DMS153 treated with DMSO at 0.1 percent for 48 hours (cell line): ENCODE measurements around the gene LDB3.

Experiments used
- DNase-seq: peaks from one replicate; lab custom pipeline; 2025; ENCODE audit not compliant: unreplicated experiment; lab: John Stamatoyannopoulos, UW

The LDB3 gene

DNA sequence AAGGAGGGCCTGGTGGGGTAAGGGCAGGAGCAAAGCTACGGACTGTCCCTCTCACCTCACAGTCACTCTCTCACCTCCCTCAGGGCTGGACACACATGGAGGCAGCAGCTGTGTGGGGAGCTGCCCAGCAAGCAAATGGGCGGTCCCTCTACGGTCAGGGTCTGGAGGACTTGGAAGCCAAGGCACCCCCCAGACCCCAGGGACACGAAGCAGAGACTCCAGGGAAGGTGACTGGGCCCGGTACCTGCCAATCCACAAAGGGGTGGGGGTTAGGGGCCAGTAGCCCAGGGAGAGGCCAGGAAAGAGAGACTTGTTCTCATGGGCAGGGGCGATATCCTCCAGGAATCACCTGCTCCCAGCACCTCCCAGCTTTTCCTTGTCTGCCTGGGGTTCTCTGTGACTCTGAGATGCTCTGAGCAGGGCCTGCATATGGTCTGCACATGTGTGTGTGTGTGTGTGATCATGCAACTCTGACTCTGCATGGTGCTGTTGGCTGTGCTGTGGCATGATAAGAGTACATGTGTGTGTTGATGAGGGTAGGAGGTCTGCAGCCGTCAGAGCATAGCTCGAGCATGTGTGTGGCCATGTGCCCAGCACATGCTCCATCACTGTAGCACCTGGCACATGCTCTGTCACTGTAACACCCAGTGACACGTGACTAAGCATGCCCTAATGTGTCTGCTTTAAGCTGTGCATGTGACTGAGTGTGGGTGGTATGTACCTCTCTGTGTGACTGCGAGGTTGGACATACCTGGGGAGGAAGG lies 4.6 kb upstream of the LDB3 start:
- DNase-seq = no peak

DNA sequence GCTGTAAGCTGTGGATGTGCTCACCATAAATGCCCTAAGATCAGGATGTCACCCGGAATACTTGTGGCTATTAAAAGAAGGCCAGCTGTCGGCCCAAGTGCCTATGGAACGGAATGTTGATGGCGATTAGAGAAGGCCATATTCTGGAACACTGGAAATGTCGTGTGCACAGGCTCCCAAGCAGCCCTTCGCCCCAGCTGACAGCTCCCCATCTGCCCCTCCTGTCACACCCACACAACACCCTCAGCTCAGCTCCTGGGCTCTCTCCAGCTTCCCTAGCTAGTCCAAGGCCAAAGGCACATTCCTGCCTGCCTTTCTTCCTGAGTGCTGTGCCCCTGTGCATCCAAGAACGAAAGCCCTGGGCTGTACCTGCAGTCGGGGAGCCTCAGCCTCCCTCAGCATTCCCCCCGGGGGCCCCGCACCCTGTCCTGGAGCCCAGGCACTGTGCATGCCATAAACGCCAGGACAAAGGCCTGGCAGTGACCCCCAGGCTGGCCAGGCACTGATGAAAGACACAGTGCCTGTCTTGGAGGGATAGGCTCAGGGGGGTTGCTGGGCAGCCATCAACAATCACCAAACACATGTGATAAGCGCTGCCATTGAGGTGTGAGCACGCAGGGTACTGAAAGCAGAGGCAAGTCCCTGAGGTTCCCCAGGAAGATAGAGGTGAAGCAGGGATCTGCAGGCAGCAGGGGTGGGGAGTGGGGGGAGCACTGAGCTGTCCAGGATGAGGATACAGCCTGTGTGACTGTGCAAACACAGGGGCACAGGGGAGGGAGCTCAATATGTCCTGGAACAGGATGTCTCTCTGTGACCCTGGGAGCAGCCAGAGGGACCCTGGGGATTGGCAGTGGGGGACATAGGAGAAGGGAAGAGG lies 3.7 kb upstream of the LDB3 start:
- DNase-seq = no peak

DNA sequence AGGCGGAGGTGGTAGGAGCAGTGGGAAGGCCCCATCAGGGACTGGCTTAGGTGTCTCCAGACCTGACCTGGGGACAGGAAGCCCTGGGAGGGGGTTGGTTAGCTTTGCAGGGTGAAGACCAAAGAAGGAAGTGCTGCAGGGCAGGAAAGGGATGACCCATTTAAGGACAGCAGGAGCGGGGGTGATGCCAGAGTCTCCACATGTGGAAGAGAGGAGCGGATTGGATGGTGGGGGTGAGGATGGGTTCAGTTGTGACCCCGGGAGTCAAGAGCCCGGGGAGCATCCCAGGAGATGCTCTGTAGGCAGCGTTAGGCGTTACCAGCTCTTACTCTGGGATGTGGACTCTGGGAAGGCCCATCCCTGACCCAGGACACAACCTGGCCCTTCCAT lies 3.1 kb upstream of the LDB3 start:
- DNase-seq = no peak

DNA sequence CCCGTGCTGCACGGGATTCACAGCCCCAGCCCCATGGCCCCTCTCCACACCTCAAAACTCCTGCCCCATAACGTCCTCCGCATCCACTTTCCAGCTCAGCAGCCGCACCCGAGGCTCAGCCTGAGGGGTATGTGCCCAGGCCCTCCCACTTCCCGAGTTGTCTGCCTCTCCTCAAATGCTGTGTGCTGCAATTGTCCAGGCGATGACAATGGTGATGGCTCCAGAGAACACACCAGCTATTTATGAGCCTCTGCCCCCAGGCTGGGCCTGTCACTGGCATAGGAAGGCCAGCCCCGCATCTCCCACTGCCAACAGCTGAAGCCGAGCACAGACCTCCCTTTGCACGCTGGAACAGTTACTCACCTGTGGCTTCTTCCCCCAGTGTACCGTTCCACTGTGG lies 2.4 kb upstream of the LDB3 start:
- DNase-seq = no peak

DNA sequence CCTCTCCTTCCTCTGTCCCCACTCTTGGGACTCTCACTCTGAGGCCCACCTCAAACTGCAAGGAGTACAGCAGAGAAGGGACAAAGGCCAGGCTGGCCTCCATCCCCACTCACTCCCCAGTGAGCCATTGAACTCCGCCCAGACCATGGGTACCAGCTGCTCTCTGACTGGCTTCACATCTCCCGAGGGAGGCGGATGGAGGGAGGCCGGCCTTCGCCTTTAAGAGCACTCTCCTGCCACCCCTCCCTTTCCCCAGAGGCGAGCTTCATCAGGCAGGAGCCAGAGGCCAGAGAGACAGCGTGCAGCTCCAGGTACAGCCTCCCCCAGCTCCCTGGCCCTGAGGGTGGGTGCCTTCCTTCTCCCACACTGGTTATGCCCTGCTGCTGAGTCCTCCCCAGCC lies 1.8 kb upstream of the LDB3 start:
- peak; percentile 35 for DNase-seq

DNA sequence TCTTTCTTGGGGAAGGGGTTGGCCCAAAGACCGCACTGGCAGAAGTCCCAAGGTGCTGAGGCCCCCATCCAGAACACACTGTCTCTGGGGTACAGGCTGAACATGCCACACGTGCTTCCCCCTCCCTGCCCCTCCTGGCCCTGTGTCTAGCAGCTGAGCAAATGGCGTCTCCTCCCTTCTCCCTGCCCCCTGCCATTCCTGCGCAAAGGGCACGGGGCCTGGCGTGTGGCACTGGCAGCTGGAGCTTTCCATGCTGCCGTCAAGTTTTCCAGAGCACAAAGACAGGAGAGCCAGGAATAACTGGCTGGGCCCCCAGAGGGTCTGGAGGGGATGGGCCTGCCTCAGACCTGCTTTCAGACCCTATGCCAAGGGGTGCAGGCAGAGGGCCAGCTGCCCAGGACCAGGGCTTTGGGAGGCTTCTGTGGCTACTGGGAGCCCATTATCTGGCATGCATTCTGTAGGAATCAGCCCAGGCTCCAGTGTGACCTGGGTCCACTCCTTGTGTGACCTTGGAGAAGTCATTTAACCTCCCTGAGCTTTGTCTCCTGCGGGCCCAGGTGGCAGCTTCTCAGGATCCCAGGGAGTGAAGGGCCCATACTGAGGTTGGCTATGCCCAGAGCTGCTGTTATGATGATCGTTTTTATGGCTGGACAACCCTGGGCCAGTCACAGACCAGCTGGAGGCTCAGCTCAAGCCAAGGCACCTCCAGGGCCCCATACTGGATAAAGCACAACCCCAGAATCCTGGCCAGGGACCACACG lies 710 bp upstream of the LDB3 start:
- no peak for DNase-seq

DNA sequence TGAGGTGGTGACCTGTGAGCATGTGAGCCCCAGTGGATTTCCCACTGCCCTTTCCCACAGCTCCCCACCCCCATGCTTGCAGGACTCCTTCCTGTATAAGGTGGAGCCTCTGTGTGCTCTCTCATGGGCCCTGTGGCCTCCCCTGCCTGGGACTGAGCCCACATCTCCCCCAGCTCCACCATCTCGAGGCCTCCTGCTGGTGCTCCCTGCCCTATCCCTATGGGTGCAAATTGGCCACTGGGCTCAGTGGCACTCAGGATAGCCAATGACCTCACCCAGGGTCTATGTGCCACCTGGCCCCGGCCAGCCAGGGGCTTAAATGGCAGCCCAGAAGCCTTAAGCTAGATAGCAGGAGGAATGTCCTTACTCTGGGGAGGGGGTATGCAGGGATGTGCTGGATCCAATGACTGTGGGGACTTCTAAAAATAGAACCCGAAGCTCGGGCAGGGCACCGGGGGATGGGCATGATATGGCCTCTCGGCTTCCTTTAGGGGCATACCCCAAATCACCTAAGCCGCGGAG lies 2.0 kb downstream of the LDB3 start:
- DNase-seq = no peak

DNA sequence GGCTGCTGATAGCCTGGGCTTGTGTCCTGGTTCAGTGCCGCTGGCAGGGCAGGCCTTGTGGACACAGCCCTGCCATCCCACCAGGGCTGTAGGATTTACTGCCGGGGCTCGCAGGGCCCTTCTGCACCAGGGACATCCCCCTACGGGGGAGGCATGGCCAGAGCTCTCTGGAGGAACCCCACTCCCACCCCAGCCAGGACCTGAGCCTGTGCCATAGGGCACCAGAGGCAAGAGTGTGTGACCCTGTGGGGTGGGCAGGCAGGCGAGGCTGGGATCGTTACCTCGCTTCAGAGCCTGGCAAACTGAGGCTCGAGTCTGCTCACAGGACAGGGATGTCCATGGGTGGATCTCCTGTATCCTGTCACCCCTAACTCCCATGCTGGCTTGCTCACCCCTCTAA lies 2.6 kb downstream of the LDB3 start:
- no peak for DNase-seq

DNA sequence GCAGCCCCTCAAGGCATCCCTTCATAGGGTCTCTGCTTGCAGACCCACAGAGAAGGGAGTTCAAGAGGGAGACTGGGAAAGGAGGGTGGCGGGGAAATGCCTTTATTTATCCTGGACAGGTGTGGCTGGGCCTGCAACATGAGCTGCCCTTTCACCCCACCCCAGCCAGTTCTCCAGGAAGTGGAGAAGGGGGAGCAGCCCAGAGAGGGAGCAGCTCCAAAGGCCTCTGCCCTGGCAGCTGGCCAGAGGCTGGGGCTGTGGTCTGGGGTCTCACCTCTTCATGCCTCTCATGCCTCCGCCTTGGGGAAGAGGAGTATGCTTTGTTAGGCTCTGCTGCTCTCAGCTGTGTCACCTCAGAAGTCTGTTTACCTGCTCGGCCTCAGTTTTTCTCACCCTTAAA lies 3.1 kb downstream of the LDB3 start:
- no peak for DNase-seq

DNA sequence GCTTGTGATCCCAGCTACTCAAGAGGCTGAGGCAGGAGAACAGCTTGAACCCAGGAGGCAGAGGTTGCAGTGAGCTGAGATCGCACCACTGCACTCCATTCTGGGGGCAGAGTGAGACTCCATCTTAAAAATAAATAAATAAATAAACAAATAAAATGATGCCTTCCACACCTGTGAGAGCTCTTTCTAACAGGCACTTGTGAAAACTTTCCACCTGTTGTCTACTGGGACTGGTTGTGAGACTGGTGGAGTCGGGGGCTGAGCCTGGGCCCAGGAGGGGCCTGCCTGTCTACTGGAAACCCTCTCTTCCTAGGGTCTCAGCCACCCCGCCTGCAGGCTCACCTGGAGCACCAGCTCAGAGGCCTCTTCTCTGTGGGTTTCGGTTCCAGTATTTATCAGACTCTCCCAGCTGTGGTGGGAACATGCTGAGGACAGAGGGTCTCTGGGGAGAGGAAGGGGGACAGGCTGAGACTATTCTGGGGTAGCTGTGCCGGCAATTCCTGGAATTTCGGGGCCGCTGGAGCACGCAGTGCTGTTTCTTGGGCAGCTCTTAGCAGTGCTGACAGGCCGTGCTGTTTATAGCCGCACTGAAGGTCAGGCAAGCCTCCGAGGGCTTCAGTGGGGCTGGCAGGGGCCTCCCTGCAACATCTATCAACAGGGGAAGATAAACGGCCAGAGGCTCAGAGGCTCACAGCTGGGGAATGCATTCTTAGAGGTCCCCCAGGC lies 3.8 kb downstream of the LDB3 start:
- DNase-seq = no peak

DNA sequence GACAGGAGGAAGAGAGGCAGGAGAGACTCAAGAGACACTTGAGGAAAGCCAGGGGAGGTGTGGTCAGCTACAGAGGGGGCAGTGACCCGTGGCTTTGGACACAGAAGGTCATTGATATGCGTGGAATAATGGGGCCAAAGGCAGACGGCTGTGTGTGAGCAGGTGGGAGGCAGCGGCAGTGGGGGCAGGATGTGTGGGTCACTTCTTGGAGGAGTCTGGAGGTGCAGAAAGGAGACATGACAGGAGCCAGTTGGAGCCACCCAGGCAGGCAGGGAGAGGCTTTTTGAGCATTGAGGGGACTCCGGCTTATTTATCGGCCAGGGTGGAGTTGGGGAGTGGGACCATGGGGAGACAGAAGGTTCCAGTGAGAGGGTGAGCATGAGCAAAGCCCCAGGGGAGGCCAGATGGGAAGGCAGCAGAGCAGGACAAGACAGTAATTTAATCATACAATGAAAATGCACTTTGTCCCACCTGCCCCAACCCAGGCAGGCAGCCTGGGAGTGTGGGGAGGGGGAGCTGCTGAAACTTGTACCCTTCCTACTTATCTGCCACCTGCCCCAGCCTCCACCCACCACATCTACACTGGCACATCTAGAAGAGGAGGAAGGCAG lies 5.0 kb downstream of the LDB3 start:
- no peak for DNase-seq

DNA sequence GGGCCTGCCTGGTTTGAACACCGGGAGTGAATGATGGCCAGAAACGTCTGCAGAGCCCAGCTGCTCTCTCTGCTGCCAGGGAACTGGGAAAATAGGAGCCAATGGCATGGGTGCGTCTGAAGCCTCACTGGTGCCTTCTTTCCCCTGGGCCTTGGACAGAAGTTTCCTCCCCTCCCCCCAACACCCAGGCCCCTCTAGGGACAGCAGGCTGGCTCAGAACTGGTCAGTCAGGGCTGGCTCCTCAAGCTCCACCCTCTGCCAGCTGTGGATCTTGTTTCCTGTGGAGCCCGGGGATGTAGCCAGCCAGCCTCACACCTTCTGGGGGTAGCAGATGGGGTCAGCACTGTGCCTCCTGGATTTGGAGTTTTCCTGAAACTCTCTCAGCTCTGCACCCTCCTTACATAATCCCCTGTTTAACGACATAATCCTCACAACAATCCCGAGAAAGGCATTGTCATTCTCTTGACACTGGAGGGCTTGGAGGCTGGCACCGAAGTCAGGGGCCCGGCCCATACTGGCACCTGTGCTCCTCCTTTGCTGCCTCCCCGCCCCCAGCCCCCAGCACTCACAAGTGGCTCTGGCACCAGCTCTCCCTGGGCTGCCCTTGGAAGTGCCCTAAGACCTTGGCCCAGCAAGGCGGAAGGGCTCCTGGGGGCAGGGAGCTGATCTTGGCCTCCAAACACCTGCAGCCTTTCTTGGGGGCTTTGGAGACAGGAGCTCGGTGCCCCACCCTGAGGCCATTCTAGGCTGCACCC lies 5.7 kb downstream of the LDB3 start:
- peak; percentile 16 for DNase-seq

DNA sequence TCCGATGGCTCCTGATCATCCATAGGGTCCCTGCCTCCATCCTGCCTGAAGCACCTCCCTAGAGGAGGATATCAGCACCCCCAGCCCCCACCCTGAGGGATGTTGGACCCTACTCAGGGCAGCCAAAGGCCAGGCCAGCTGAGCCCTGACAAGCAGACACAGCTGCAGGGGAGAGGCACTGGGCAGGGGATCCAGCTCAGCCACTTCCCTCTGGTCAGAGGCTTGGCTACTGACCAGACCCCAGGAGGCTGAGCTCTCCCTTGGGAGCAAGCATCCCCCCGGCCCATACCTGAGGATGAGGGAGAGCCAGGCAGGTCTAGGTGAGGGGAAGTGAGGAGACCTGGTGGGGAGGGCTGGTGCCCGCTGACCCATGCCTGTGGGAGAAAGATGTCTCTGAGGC lies 6.6 kb downstream of the LDB3 start:
- DNase-seq = no peak

DNA sequence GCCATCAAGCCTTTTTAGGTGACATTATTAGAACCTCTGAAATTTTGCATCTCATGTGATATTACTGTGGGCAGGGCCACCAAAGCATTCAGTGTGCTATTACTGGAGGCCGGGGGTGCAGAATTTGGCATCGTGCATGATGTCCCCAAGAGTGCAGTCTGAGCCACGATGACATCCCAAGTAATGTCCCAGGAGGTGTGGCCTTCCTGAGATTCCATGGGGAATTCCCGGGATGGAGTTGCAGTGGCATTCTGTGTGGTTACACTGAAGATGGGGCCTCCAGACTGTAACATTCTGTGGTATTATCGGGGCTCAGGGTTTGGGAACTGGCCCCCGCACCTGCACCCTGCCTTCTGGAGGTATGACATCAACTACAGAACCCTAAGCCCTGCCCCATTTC lies 9.1 kb downstream of the LDB3 start:
- DNase-seq = no peak

DNA sequence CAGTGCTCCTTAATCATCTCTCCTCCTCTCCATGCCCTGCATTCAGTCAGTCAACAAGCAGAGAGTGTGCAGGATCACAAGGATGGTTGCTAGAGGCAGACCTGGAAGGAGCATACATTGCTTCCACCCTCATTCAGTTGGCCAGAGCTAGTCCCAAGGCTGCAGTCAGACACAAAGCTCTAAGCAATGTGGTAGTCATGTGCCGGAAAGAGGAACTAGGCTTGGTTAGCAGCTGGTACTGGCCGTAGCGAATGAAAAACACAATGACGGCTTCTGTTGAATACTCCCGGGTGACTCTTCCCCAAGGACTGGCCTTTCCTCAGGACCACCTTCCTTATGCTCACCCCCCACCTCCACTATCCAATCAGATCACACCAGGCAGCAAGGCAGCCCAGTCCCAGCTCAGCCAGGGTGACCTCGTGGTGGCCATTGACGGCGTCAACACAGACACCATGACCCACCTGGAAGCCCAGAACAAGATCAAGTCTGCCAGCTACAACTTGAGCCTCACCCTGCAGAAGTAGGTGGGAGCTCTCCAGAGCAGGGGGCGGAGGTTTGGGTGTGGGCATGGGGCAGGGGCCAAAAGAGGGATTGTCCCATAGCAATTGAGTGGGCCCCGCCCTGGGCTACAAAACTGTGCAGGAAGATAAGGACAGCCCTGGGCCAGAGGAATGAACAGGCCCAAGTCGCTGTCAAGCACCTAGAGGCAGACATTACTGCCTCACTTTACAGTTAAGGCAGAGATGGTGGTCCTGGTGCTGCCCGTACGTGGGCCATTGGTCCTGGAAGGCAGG lies 10.9 kb downstream of the LDB3 start:
- no peak for DNase-seq

DNA sequence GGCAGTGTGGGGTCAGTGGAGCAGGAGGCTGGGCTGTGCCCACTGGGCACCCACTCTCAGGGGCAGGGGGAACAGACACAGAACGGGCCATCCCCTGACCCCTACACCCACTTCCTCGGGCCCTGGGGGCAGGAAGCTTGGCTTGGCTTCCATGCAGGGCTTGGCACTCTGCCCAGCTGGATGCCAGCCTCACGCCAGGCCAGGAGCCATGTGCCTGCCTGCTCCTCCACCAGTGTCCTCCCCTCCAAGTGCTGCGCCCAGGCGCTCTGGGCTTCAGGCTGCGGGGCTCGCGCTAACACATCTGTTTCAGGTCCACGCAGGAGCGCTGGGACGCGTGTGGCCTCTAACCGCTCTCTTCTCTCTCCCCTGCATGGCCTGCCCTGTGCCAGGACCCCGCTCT lies 12.7 kb downstream of the LDB3 start:
- DNase-seq = no peak

DNA sequence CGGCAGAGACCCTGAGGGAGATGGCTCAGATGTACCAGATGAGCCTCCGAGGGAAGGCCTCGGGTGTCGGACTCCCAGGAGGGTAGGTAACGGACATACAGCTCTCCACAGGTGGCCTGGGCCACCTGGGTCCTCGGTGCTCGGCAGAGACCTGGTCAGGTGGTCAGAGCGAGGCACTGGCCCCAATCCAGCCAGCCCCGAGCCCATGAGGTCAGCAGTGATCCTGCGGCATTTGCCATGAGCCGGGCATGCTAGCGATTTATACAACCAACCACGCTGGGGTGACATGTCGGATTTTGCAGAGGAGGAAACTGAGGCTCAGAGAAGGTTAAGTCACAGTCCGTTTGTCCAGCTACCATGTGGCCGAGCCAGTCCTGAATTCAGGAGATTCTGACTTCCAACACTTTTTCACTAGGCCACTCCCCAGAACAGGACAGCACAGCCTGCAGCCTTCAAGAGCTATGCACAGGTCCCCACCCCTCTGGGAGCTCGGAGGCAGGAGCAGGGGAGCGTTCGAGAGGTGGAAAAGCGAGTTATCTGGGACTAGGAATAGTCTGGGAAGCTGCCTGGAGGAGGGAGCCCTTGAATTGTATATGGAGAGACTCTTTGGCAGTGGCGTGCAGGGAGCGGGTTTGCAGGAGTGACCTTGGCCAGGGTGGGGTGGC lies 13.5 kb downstream of the LDB3 start:
- no peak for DNase-seq

DNA sequence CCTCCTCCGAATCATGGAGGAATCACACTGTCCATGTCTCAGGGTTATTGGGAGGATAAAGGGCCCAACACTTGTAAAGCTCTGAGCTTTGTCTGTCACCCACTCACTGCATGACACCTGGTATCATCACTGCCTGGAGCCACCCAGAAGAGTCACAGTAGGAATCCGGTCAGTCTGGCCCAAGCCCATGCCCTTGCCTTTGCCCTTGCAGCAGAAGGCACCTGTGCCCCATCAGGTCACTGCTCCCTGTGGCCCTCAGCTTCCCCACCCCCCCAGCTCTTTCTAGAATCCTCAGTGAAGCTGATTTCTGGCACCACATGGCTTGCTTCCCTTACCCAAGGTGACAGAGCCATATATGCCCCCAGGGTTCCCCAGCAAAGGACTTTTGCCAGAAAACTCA lies 14.4 kb downstream of the LDB3 start:
- no peak for DNase-seq
